Suprapubic skin (tissue), 4 donors: ENCODE data around the gene FLT4. TPM values are rescaled to one million over a fixed set of nuclear protein-coding genes. Genes with fewer than 3 reads are reported as not detected.
A peak's percentile ranks its signal among the peaks of the same experiment; 100 is the strongest.

Experiments used
- DNase-seq, 2 donors: peaks; one replicate each; pipeline ENCODE4 v3.0.0-alpha.2; 2019; ENCODE audit warnings: low spot score in 2 of 2
- H3K27ac ChIP-seq: fragments of 200-600 bp; sonication (generic); one replicate; pipeline ENCODE4 v1.5.1; 2019
- H3K27me3 ChIP-seq: fragments of 200-600 bp; sonication (generic); one replicate; pipeline ENCODE4 v1.5.1; 2019
- H3K36me3 ChIP-seq: fragments of 200-600 bp; sonication (generic); one replicate; pipeline ENCODE4 v1.5.1; 2019
- H3K4me1 ChIP-seq: fragments of 200-600 bp; sonication (generic); one replicate; pipeline ENCODE4 v1.5.1; 2019
- H3K4me3 ChIP-seq: fragments of 200-600 bp; sonication (generic); one replicate; pipeline ENCODE4 v1.5.1; 2019; ENCODE audit warnings: mild to moderate bottlenecking
- H3K9me3 ChIP-seq: fragments of 200-600 bp; sonication (generic); one replicate; pipeline ENCODE4 v1.5.1; 2019
- CTCF ChIP-seq, 2 donors: fragments of 200-600 bp in 1 of 2; fragments of 450-650 bp in 1 of 2; sonication (generic) in 1 of 2; IDR thresholded peaks; one replicate each; pipeline ENCODE4 v1.5.1; 2016 to 2019; ENCODE audit warnings: antibody characterized with exemption in 2 of 2, mild to moderate bottlenecking in 1 of 2, moderate library complexity in 1 of 2
- EP300 ChIP-seq: sonication (generic); formaldehyde crosslinking; IDR thresholded peaks from one replicate; pipeline ENCODE4 v1.6.1; 2017; ENCODE audit warnings: antibody characterized with exemption
- POLR2A ChIP-seq, 2 donors: fragments of 450-650 bp; IDR thresholded peaks; one replicate each; pipeline ENCODE4 v1.6.1; 2017; ENCODE audit warnings: antibody characterized with exemption in 2 of 2, mild to moderate bottlenecking in 2 of 2, moderate library complexity in 2 of 2
- POLR2AphosphoS5 ChIP-seq, 3 donors: sonication (generic); formaldehyde crosslinking; IDR thresholded peaks; one replicate each; pipeline ENCODE4 v1.6.1; 2017; ENCODE audit warnings: antibody characterized with exemption in 3 of 3
- WGBS: methylation state at CpG from one replicate; pipeline ENCODE4 v1.1.5; 2018; 5-methylcytosine and 5-hydroxymethylcytosine counted together
- total RNA-seq, 4 donors: library from RNA; depleted of rRNA; stranded (reverse); fragments of >200 nt; gene quantifications; one replicate each; pipeline ENCODE4 v1.1.0, GENCODE V29; 2016

The FLT4 gene
- total RNA-seq, 4 donors from 2014 or later, result 0.79 to 8.9 (median 1.4) TPM

GRCh38 chr5:180602481-180603075 is 46.8 kb downstream of the FLT4 start:
- no peaks in the 10 kb centered on the region for H3K36me3 ChIP-seq
- TF ChIP-seq CTCF (IDR thresholded peaks at IDR 0.05) (no peak), POLR2AphosphoS5 (IDR thresholded peaks at IDR 0.05) (no peak), POLR2A (IDR thresholded peaks at IDR 0.05) (no peak), EP300 (no peak)
- H3K4me1 ChIP-seq, result no peaks in the 10 kb centered on the region
- no peak overlapping the region for H3K4me3 ChIP-seq
- peak in 1 of 2 donors; percentile 61 for DNase-seq
- no peaks in the 10 kb centered on the region for H3K9me3 ChIP-seq
- 55% methylated on average over 13 of the region's 15 CpGs for WGBS
- H3K27me3 ChIP-seq, result peaks cover 3% of the 10 kb centered on the region
- no peak overlapping the region for H3K27ac ChIP-seq

GRCh38 chr5:180601591-180602480 is 47.6 kb downstream of the FLT4 start:
- Histone ChIP-seq H3K4me1 (no peaks in the 10 kb centered on the region), H3K4me3 (no peak overlapping the region), H3K27me3 (peaks cover 5% of the 10 kb centered on the region), H3K36me3 (no peaks in the 10 kb centered on the region), H3K9me3 (no peaks in the 10 kb centered on the region), H3K27ac (no peak overlapping the region)
- DNase-seq, result peak; percentile 55 to 65
- 81% methylated on average over 32 of the region's 36 CpGs for WGBS
- no peak for TF ChIP-seq EP300
- TF ChIP-seq CTCF (IDR thresholded peaks at IDR 0.05), result no peak
- TF ChIP-seq POLR2AphosphoS5 (IDR thresholded peaks at IDR 0.05), result no peak
- TF ChIP-seq POLR2A (IDR thresholded peaks at IDR 0.05), result no peak

- DNase-seq, result peak; percentile 40 to 60
Measured at GRCh38 chr5:180600554-180601041, 48.8 kb downstream of the FLT4 start.

GRCh38 chr5:180599981-180600553 is 49.3 kb downstream of the FLT4 start:
- Histone ChIP-seq H3K27ac (no peak overlapping the region), H3K4me1 (no peaks in the 10 kb centered on the region), H3K9me3 (no peaks in the 10 kb centered on the region), H3K27me3 (peaks cover 5% of the 10 kb centered on the region), H3K4me3 (no peak overlapping the region), H3K36me3 (no peaks in the 10 kb centered on the region)
- WGBS, result 79% methylated on average over 16 of the region's 16 CpGs
- TF ChIP-seq EP300, result no peak
- peak; percentile 37 to 48 for DNase-seq

More at GRCh38 chr5:180600554-180601041, 48.8 kb downstream of the FLT4 start:
- Histone ChIP-seq H3K4me1 (no peaks in the 10 kb centered on the region), H3K9me3 (no peaks in the 10 kb centered on the region), H3K27ac (no peak overlapping the region), H3K27me3 (peaks cover 5% of the 10 kb centered on the region), H3K36me3 (no peaks in the 10 kb centered on the region), H3K4me3 (no peak overlapping the region)
- no peak for TF ChIP-seq EP300
- no peak for TF ChIP-seq CTCF (IDR thresholded peaks at IDR 0.05)
- no peak for TF ChIP-seq POLR2AphosphoS5 (IDR thresholded peaks at IDR 0.05)
- TF ChIP-seq POLR2A (IDR thresholded peaks at IDR 0.05), result no peak
- 90% methylated on average over 12 of the region's 12 CpGs for WGBS

GRCh38 chr5:180599590-180599914 is 49.8 kb downstream of the FLT4 start:
- H3K4me3 ChIP-seq, result no peak overlapping the region
- no peaks in the 10 kb centered on the region for H3K9me3 ChIP-seq
- TF ChIP-seq EP300 (no peak), CTCF (IDR thresholded peaks at IDR 0.05) (no peak)
- peak; percentile 38 to 52 for DNase-seq
- no peaks in the 10 kb centered on the region for H3K4me1 ChIP-seq
- no peaks in the 10 kb centered on the region for H3K36me3 ChIP-seq
- no peak overlapping the region for H3K27ac ChIP-seq
- WGBS, result 91% methylated on average over 5 of the region's 6 CpGs
- H3K27me3 ChIP-seq, result peaks cover 5% of the 10 kb centered on the region
